CD14-positive monocyte (primary cell): ENCODE results near the gene SNX14. TPM values are rescaled to one million over a fixed set of nuclear protein-coding genes. Genes with fewer than 3 reads are reported as not detected.
"Not testable (repeated sequence)": the region's sequence is repeated elsewhere in the genome, so short reads cannot be mapped to it uniquely, and the experiment has no call there.

Source experiments
- DNase-seq, 3 donors: peaks; one replicate each; pipeline ENCODE4 v3.0.0-alpha.2; 2011 to 2022
- H2AFZ ChIP-seq: 2 replicates; pipeline ENCODE4 v1.6.0; 2012; ENCODE audit warnings: mild to moderate bottlenecking, low read depth, low read length, inconsistent platforms; ENCODE audit not compliant: insufficient read depth, poor library complexity, severe bottlenecking
- H3K27ac ChIP-seq, 2 donors: 1 replicate in 1 of 2; 2 replicates in 1 of 2; pipeline ENCODE4 v1.5.1; 2012 to 2013; ENCODE audit warnings: low read length in 2 of 2, control low read depth in 1 of 2, inconsistent platforms in 1 of 2, low read depth in 1 of 2, mild to moderate bottlenecking in 1 of 2
- H3K27me3 ChIP-seq, 2 donors: one replicate each; pipeline versions ENCODE4 v1.6.0 to v1.6.1; 2011 to 2013; ENCODE audit warnings: low read length in 2 of 2; ENCODE audit not compliant: control insufficient read depth in 2 of 2, insufficient read depth in 2 of 2
- H3K36me3 ChIP-seq, 2 donors: replicated peaks in 1 of 2; 1 replicate in 1 of 2; 2 replicates in 1 of 2; pipeline versions ENCODE4 v1.5.1 to v1.6.1; 2012 to 2013; ENCODE audit warnings: low read length in 2 of 2, control low read depth in 1 of 2, inconsistent platforms in 1 of 2, mild to moderate bottlenecking in 1 of 2; ENCODE audit not compliant: insufficient read depth in 2 of 2, control insufficient read depth in 1 of 2
- H3K4me1 ChIP-seq, 2 donors: 1 replicate in 1 of 2; 2 replicates in 1 of 2; pipeline versions ENCODE4 v1.5.1 to v1.6.1; 2012 to 2013; ENCODE audit warnings: low read length in 2 of 2, control low read depth in 1 of 2, inconsistent platforms in 1 of 2, mild to moderate bottlenecking in 1 of 2, moderate library complexity in 1 of 2; ENCODE audit not compliant: insufficient read depth in 2 of 2, control insufficient read depth in 1 of 2
- H3K4me2 ChIP-seq: replicated peaks from 2 replicates; pipeline ENCODE3; 2012; ENCODE audit warnings: low read length, moderate library complexity, mild to moderate bottlenecking; ENCODE audit not compliant: poor library complexity, severe bottlenecking; ENCODE audit errors: extremely low read depth
- H3K4me3 ChIP-seq, 3 experiments: fragments of 200-600 bp in 1 of 3; sonication (generic) in 1 of 3; replicated peaks in 1 of 3; 1 replicate in 2 of 3; 2 replicates in 1 of 3; pipeline ENCODE4 v1.5.1; 2011 to 2013; ENCODE audit warnings: low read length in 3 of 3, mild to moderate bottlenecking in 3 of 3, control low read depth in 2 of 3, low read depth in 2 of 3, inconsistent platforms in 1 of 3, moderate library complexity in 1 of 3
- H3K79me2 ChIP-seq: 2 replicates; pipeline ENCODE4 v1.6.0; 2012; ENCODE audit warnings: mild to moderate bottlenecking, control low read depth, inconsistent platforms, low read length, moderate library complexity; ENCODE audit not compliant: insufficient read depth
- H3K9ac ChIP-seq: 2 replicates; pipeline ENCODE4 v1.6.0; 2017; ENCODE audit warnings: low read length, mild to moderate bottlenecking; ENCODE audit not compliant: insufficient read depth, poor library complexity, severe bottlenecking
- H3K9me3 ChIP-seq, 2 donors: replicated peaks in 1 of 2; 1 replicate in 1 of 2; 2 replicates in 1 of 2; pipeline versions ENCODE4 v1.5.1 to v1.6.1; 2012 to 2013; ENCODE audit warnings: low read length in 2 of 2, control low read depth in 1 of 2; ENCODE audit not compliant: control insufficient read depth in 1 of 2, insufficient read depth in 1 of 2
- H4K20me1 ChIP-seq: 2 replicates; pipeline ENCODE4 v1.6.0; 2012; ENCODE audit warnings: mild to moderate bottlenecking, low read length, control low read depth, moderate library complexity; ENCODE audit not compliant: insufficient read depth
- H3K27ac Mint-ChIP-seq, 7 donors: one replicate each; pipeline ENCODE4 v1.8.0; 2020; ENCODE audit warnings: mild to moderate bottlenecking in 7 of 7, mixed read lengths in 7 of 7, moderate library complexity in 6 of 7, inconsistent platforms in 2 of 7
- H3K27me3 Mint-ChIP-seq, 3 donors: one replicate each; pipeline ENCODE4 v1.8.0; 2021 to 2022; ENCODE audit warnings: low read depth in 3 of 3, mild to moderate bottlenecking in 3 of 3, mixed read lengths in 3 of 3, moderate library complexity in 3 of 3, inconsistent platforms in 1 of 3
- H3K36me3 Mint-ChIP-seq, 2 donors: one replicate each; pipeline ENCODE4 v1.8.0; 2020; ENCODE audit warnings: mixed read lengths in 2 of 2, inconsistent platforms in 1 of 2, mild to moderate bottlenecking in 1 of 2
- H3K4me1 Mint-ChIP-seq: one replicate; pipeline ENCODE4 v1.8.0; 2020; ENCODE audit warnings: mild to moderate bottlenecking, mixed read lengths
- H3K4me3 Mint-ChIP-seq, 2 donors: one replicate each; pipeline ENCODE4 v1.8.0; 2020; ENCODE audit warnings: mild to moderate bottlenecking in 2 of 2, mixed read lengths in 2 of 2, moderate library complexity in 1 of 2
- H3K9me3 Mint-ChIP-seq, 7 donors: one replicate each; pipeline ENCODE4 v1.8.0; 2020 to 2022; ENCODE audit warnings: mixed read lengths in 7 of 7, mild to moderate bottlenecking in 6 of 7, moderate library complexity in 6 of 7, inconsistent platforms in 2 of 7
- CTCF ChIP-seq: fragments of 200-600 bp; IDR thresholded peaks from one replicate; pipeline ENCODE4 v1.8.0; 2022; ENCODE audit warnings: antibody characterized with exemption, mild to moderate bottlenecking
- WGBS: methylation state at CpG from one replicate; pipeline ENCODE4 v1.1.5; 2013; ENCODE audit warnings: missing lambda C conversion rate; ENCODE audit not compliant: insufficient coverage; 5-methylcytosine and 5-hydroxymethylcytosine counted together
- intact Hi-C, 2 donors: fragments of 100-400 bp; cut with micrococcal nuclease; formaldehyde crosslinking; loops; one replicate each; pipeline versions ENCODE4 v1.15.0 to v1.15.1; 2023
- polyA plus RNA-seq, 3 donors: library from polyadenylated mRNA; depleted of rRNA in 1 of 3; unstranded in 2 of 3; stranded (reverse) in 1 of 3; fragments of 300-500 nt in 2 of 3; fragments of >200 nt in 1 of 3; fragmentation: Illumina TruSeq in 2 of 3; gene quantifications; 1 replicate in 2 of 3; 2 replicates in 1 of 3; pipeline ENCODE4 v1.2.3, GENCODE V29; 2012 to 2021

The SNX14 gene
- polyA plus RNA-seq, 3 donors, result 40.2 to 75.6 (median 73.3) TPM

GRCh38 chr6:85585741-85586140 is 7.9 kb downstream of the SNX14 start:
- Mint-ChIP-seq H3K27ac (peak overlapping the region in 5 of 7 donors; percentile 19 to 83 (median 82)), H3K36me3 (peaks cover 22 to 35% of the 10 kb centered on the region in 2 donors), H3K27me3 (no peaks in the 10 kb centered on the region), H3K4me3 (no peak overlapping the region), H3K4me1 (peaks cover 14% of the 10 kb centered on the region), H3K9me3 (peaks cover 8 to 33% (median 22%) of the 10 kb centered on the region in 7 donors)
- Histone ChIP-seq H3K27ac (peak overlapping the region in 1 of 2 donors; percentile 54), H2AFZ (no peak overlapping the region), H4K20me1 (peaks cover 56% of the 10 kb centered on the region), H3K4me2 (no peak overlapping the region), H3K4me1 (no peaks in the 10 kb centered on the region), H3K79me2 (peaks cover 99% of the 10 kb centered on the region), H3K4me3 (no peak overlapping the region), H3K9ac (no peak overlapping the region), H3K27me3 (no peaks in the 10 kb centered on the region), H3K36me3 (peaks cover 0 to 3% of the 10 kb centered on the region in 2 donors), H3K9me3 (no peaks in the 10 kb centered on the region)
- intact Hi-C loops, result no loop called here
- no peak for TF ChIP-seq CTCF
- no CpG with 5 or more reads among the region's 3 CpGs for WGBS
- DNase-seq, result peak; percentile 15 to 41 (median 36)

- peaks cover 22 to 35% of the 10 kb centered on the region in 2 donors for H3K36me3 Mint-ChIP-seq
- DNase-seq, H3K4me2 ChIP-seq, H3K4me1 ChIP-seq, H3K27me3 ChIP-seq, H3K27ac ChIP-seq, H3K4me3 ChIP-seq, intact Hi-C loops, H3K4me3 Mint-ChIP-seq, H2AFZ ChIP-seq, H3K9me3 ChIP-seq, H3K9ac ChIP-seq, H3K27me3 Mint-ChIP-seq, H3K27ac Mint-ChIP-seq: not testable (repeated sequence)
- Histone ChIP-seq H4K20me1 (peaks cover 58% of the 10 kb centered on the region), H3K79me2 (peaks cover 98% of the 10 kb centered on the region), H3K36me3 (peaks cover 6 to 31% of the 10 kb centered on the region in 2 donors)
- WGBS, result 80% methylated on average over 4 of the region's 4 CpGs
- H3K9me3 Mint-ChIP-seq, result peaks cover 8 to 33% (median 22%) of the 10 kb centered on the region in 7 donors
- H3K4me1 Mint-ChIP-seq, result peaks cover 17% of the 10 kb centered on the region
These were observed 10.8 kb downstream of the SNX14 start for GRCh38 chr6:85582832-85583231.
